AG08396 (cell line): ENCODE data around the gene RSL24D1.
"Not testable (repeated sequence)": the region's sequence is repeated elsewhere in the genome, so short reads cannot be mapped to it uniquely, and the experiment has no call there.

Experiments
- DNase-seq: peaks from one replicate; pipeline ENCODE4 v3.0.0; 2012; ENCODE audit warnings: low spot score, mixed read lengths

RSL24D1 gene

DNA sequence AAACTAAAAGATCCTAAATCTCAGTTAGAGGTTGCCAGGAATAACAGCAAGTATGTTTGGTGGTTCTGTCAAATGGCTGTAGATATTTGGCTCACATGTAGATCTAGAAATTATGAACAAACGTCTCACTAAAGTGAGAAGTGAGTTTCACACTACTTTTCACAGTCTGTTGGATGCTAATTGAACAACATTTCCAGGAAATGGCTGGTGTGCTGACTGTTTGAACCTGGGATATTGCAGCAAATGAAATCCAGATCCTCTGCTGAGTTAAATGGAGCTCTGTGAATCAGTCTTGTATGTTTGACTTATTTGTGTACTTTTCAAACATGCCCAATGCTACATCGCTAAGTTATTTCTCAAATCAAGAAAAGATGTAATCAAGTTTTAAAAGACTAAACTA, 21.3 kb upstream of the RSL24D1 start:
- DNase-seq = no peak

DNA sequence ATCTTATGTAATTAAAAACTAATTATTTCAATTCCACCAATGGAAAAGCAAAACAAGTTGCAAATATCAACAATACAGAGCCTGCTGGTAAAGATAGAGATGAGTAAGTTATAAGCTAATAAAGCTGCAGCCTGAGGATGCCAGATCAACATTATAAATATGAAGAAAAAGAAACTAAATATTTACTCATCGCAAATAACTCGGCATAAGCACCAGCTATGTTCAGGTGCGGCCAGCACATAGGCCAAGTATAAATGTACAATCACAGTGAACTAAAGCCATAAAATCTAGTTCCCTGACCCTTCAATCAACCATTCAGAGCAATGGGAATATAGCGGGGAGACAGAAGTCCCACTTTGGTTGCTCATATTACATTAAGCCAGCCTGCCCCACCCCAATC, 7.7 kb upstream of the RSL24D1 start:
- no peak for DNase-seq

DNA sequence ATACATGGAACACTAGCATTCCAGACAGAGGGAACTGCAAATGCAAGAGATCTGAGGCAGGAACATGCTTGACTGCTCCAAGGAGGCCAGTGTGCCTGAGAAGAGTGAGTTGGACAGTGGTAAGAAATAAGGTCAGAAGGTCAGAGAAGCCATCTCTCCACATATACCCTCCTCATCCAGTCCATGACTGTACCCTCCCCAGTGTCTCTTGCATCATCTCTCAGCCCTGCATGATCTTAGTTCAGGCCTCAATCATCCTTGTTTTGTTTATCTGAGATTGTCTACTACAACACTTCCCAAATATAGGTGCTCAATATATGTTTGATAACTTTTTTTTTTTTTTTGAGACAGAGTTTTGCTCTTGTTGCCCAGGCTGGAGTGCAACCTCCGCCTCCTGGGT, 5.5 kb upstream of the RSL24D1 start:
- no peak for DNase-seq

DNA sequence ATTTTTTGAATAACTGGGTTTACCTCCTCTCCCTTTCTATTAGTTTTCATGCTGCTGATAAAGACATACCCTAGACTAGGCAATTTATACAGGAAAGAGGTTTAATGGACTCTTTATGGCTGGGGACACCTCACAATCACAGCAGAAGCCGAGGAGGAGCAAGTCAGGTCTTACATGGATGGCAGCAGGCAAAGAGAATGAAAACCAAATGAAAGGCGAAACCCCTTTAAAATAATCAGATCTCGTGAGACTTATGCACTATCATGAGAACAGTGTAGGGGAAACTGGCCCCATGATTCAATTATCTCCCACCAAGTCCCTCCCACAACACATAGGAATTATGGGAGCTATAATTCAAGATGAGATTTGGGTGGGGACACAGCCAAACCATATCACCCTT, 2.0 kb upstream of the RSL24D1 start:
- no peak for DNase-seq

DNA sequence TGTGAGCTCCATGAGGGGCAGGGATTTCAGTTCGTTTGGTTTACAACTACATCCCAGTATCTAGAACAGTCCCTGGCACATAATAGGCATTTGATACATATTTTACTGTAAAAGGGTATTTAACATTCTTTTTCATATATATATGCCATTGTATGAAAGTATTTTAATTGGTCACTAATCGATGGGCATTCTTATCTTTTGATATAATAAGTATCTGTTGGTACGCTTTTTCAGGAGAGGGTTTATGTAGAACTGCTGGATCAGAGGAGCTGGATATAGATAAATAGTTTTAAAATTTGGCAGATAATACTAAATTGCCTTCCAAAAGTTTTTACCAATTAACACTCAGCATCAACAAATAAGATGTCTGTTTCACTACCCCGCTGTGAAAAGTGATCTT, 978 bp upstream of the RSL24D1 start:
- DNase-seq = no peak

DNA sequence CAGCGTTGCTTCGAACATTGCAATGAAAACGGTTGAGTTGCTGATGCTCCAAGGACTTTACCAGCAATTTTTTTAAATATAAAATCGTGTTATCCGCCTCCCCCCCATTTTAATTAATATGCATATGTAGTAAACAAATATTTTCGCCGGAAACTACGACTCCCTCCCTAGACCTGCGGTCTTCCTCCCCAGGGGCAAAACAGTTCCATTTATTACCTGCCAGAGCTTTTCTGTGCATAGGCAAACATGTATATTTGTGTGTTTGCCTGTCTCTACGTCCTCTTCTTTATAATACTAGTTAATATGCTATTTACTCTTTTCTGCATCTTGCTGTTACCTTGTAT, 593 bp upstream of the RSL24D1 start:
- no peak for DNase-seq

DNA sequence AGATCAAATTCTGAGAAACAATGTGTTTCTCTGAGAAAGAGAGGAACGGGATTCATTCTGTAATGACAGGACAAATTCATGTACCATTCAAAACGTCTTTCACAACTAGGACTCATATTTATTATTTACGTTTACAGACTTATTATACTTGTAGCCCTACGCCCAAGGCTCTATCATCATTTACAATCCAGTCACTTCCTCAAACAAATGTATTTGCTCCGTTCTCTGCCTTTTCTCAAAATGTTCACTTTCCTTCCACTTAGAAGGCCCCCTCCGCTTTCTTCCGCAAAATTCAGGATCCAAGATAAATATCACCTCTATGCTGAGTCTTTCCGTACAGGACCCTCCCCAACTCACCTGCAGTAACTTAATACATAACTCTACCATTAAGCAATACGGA, 745 bp downstream of the RSL24D1 start:
- DNase-seq = no peak

- DNase-seq = no peak
Observed at GRCh38 chr15:55194256-55194655, 2.5 kb downstream of the RSL24D1 start.

- no peak for DNase-seq
Observed at GRCh38 chr15:55186331-55186730, 10.4 kb downstream of the RSL24D1 start.

- DNase-seq = no peak
Observed at GRCh38 chr15:55183679-55184078, 13.1 kb downstream of the RSL24D1 start.

- DNase-seq = no peak
Observed at GRCh38 chr15:55179141-55179540, 17.6 kb downstream of the RSL24D1 start.

DNA sequence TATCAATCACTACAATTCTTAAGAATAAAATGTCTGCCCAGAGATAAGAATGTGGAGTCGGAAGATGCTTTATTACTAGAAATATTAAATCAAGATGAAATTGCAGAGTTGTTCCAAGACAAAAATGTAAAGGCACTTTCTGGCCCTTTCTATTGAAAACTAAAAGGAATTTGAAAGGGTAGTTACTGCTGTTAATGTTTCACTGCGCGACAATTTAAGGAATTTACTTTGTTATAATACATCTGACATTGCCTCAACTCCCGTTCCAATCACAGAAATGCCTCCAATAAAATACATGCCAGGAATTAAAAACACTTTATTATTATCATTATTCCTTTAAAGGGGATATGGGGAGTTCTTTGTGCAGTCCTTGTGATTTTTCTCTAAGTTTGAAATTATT, 26.4 kb downstream of the RSL24D1 start:
- no peak for DNase-seq

GRCh38 chr15:55168350-55168974, 28.3 kb downstream of the RSL24D1 start:
- DNase-seq = peak; percentile 61

DNA sequence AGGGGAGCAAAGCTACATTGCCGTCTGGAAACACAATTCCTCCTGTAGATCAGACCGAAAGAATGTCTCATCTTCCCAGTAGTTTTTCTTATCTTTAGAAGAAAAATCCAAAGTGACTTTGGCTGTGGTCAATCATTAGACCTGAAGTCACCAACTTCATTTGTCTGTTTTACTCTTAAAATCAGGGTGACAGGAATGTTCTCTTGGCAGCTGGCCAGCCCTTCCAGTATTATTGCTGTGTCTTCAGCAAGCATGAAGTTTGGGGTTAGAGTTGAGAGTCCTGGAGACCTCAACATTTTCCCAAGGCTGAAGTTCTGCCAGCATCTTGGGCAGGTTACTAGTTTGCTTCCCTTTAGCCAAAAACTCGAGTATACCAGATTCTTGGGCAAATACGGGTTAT, 32.5 kb downstream of the RSL24D1 start:
- DNase-seq = no peak

DNA sequence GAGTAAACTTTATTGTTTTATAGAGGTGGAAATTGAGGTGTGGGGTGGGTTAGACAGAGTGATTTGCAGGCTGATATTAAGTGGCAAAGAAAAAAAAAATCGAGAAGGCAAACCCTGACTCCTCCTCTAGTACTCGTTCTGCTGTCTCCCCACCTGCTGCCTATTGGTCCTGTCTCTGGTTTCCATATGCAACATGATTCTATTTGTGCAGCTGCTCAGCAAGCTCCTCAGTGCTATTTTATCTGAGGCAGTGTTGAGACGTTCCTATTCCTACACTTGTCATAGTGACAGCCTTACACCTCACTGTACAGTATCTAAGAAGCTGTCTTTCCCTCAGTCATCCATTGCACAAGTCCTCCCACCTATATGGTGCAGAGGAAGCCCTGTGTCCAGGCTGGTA, 45.1 kb downstream of the RSL24D1 start:
- DNase-seq = no peak

DNA sequence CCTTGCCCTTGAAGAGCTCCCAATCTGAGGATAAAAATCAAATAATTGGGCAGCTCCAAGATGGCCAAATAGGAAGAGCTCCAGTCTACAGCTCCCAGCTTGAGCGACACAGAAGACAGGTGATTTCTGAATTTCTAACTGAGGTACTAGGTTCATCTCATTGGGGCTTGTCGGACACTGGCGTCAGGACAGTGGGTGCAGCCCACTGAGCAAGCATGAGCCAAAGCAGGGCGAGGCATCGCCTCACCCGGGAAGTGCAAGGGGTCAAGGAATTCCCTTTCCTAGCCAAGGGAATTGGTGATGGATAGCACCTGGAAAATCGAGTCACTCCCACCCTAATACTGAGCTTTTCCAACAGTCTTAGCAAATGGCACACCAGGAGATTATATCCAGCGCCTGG, 53.6 kb downstream of the RSL24D1 start:
- DNase-seq = not testable (repeated sequence)

- no peak for DNase-seq
Observed at GRCh38 chr15:55133972-55134371, 62.8 kb downstream of the RSL24D1 start.

GRCh38 chr15:55132672-55133071, 64.1 kb downstream of the RSL24D1 start:
- DNase-seq = no peak
